ENCODE data around the gene MLLT3.

DNA sequence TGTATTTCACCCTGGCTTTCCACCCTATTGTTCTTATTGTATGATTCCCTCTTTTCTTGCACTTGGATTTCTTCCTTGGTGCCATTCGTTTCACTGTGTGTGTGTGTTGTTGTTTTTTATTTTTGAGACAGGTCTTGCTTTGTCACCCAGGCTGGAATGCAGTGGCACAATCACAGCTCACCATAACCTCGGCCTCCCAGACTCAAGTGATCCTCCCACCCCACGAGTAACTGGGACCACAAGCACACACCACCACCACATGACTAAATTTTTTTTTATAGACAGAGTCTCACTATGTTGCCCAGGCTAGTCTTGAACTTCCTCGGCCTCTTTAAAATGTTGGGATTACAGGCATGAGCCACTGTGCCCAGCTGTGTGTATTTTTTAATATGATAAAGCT, 72.0 kb downstream of the MLLT3 start:
- no peak for TF ChIP-seq CTCF (IDR thresholded peaks at IDR 0.05)
- TF ChIP-seq POLR2AphosphoS5 (IDR thresholded peaks at IDR 0.05): no peak
- TF ChIP-seq EP300 (IDR thresholded peaks at IDR 0.05): no peak
